SK-N-SH treated with all-trans-retinoic acid at 6 μM for 48 hours (cell line): ENCODE results near the gene CYGB.

Experiments
- ATAC-seq: fragments of 200-7000 bp; cut with Tn5 transposase; 3 replicates; pipeline ENCODE4 v1.9.1; 2020; ENCODE audit warnings: mild to moderate bottlenecking, moderate library complexity
- ARNTL ChIP-seq: fragments of 450-650 bp; formaldehyde crosslinking; IDR thresholded peaks from 2 replicates; pipeline ENCODE4 v1.5.0; 2020; ENCODE audit warnings: low read depth, mild to moderate bottlenecking, moderate library complexity, borderline replicate concordance
- BACH2 ChIP-seq: fragments of 250-450 bp; sonication (Bioruptor Pico); IDR thresholded peaks from 2 replicates; pipeline ENCODE4 v1.9.0; 2021; ENCODE audit warnings: mild to moderate bottlenecking, borderline replicate concordance
- ESRRG ChIP-seq: fragments of 250-450 bp; sonication (Bioruptor Pico); IDR thresholded peaks from 2 replicates; pipeline ENCODE4 v1.6.1; 2021; ENCODE audit warnings: mild to moderate bottlenecking
- GLIS3 ChIP-seq: fragments of 250-450 bp; sonication (Bioruptor Pico); IDR thresholded peaks from 2 replicates; pipeline ENCODE4 v1.5.0; 2020; ENCODE audit warnings: mild to moderate bottlenecking, moderate library complexity
- ISL1 ChIP-seq: fragments of 250-450 bp; sonication (Bioruptor Pico); IDR thresholded peaks from 2 replicates; pipeline ENCODE4 v2.1.2; 2022; ENCODE audit warnings: mild to moderate bottlenecking, moderate library complexity
- OSR1 ChIP-seq: fragments of 250-450 bp; sonication (Bioruptor Pico); IDR thresholded peaks from 2 replicates; pipeline ENCODE4 v1.8.0; 2022; ENCODE audit warnings: moderate library complexity, mild to moderate bottlenecking, inconsistent platforms
- RARB ChIP-seq: fragments of 250-450 bp; sonication (Bioruptor Pico); IDR thresholded peaks from 2 replicates; pipeline ENCODE4 v1.8.0; 2021; ENCODE audit warnings: mild to moderate bottlenecking, moderate library complexity
- TCF4 ChIP-seq: fragments of 250-450 bp; sonication (Bioruptor Pico); IDR thresholded peaks from 2 replicates; pipeline ENCODE4 v1.8.0; 2021; ENCODE audit warnings: mild to moderate bottlenecking, moderate library complexity, borderline replicate concordance
- TSHZ2 ChIP-seq: fragments of 250-450 bp; sonication (Bioruptor Pico); IDR thresholded peaks from 2 replicates; pipeline ENCODE4 v1.5.0; 2020; ENCODE audit warnings: mild to moderate bottlenecking, moderate library complexity
- ZC3H10 ChIP-seq: fragments of 250-450 bp; sonication (Bioruptor Pico); IDR thresholded peaks from 2 replicates; pipeline ENCODE4 v1.5.1; 2021; ENCODE audit warnings: mild to moderate bottlenecking, moderate library complexity
- ZFP3 ChIP-seq: fragments of 250-450 bp; sonication (Bioruptor Pico); IDR thresholded peaks from 2 replicates; pipeline ENCODE4 v1.5.0; 2020; ENCODE audit warnings: mild to moderate bottlenecking, moderate library complexity
- ZFP30 ChIP-seq: fragments of 450-650 bp; formaldehyde crosslinking; IDR thresholded peaks from 2 replicates; pipeline ENCODE4 v1.5.0; 2022; ENCODE audit warnings: mild to moderate bottlenecking, moderate library complexity
- ZNF565 ChIP-seq: fragments of 450-650 bp; formaldehyde crosslinking; conservative IDR thresholded peaks from 2 replicates; pipeline ENCODE4 v1.5.0; 2020; ENCODE audit warnings: low read depth, mild to moderate bottlenecking, moderate library complexity
- ZNF70 ChIP-seq: fragments of 450-650 bp; formaldehyde crosslinking; IDR thresholded peaks from 2 replicates; pipeline ENCODE4 v1.5.0; 2020; ENCODE audit warnings: mild to moderate bottlenecking, moderate library complexity
- TF ChIP-seq, protein P1 (sequence below): fragments of 250-450 bp; sonication (Bioruptor Pico); IDR thresholded peaks from 2 replicates; pipeline ENCODE4 v1.8.0; 2021; ENCODE audit warnings: low read depth, mild to moderate bottlenecking, moderate library complexity, borderline replicate concordance
- TF ChIP-seq, protein P2 (sequence below): fragments of 250-450 bp; sonication (Bioruptor Pico); IDR thresholded peaks from 2 replicates; pipeline ENCODE4 v1.5.1; 2020; ENCODE audit warnings: low read depth, mild to moderate bottlenecking, moderate library complexity
- TF ChIP-seq, protein P3 (sequence below): fragments of 250-450 bp; sonication (Bioruptor Pico); IDR thresholded peaks from 2 replicates; pipeline ENCODE4 v1.8.0; 2020; ENCODE audit warnings: mild to moderate bottlenecking, moderate library complexity, borderline replicate concordance

The CYGB gene

DNA sequence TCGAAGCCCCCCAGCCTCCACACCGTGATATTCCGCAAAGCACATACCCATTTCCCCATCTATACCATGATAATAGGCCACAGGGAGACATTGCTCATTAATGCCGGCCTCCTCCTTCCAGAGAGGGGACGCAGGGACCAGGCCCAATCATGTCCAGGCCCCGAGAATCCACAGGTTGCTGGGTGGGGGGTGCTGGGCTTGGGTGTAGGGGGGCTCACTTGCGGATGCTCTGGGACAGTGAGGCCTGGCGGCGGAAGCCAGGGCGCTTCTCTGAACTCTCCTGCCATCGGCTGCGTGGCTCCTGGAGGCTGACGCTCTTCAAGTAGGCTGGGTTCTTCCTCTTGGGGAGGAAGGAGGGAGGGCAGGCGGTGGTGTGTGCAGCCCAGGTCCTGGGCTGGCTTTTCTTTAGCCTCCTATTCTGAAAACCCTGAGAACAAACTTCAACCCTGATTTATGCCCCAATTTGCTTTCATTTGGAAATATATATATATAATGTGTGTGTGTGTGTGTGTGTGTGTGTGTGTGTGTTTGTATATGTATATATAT is 57.9 kb downstream of the CYGB start (continued):
- no peak for TF ChIP-seq ESRRG (CRISPR knock-in tag)
- no peak for TF ChIP-seq OSR1 (CRISPR knock-in tag)
- no peak for TF ChIP-seq ZC3H10 (CRISPR knock-in tag)

- no peak for ATAC-seq
- TF ChIP-seq ISL1 (CRISPR knock-in tag) (no peak), TSHZ2 (CRISPR knock-in tag) (no peak), TCF4 (CRISPR knock-in tag) (no peak)
- TF ChIP-seq, protein P1, sequence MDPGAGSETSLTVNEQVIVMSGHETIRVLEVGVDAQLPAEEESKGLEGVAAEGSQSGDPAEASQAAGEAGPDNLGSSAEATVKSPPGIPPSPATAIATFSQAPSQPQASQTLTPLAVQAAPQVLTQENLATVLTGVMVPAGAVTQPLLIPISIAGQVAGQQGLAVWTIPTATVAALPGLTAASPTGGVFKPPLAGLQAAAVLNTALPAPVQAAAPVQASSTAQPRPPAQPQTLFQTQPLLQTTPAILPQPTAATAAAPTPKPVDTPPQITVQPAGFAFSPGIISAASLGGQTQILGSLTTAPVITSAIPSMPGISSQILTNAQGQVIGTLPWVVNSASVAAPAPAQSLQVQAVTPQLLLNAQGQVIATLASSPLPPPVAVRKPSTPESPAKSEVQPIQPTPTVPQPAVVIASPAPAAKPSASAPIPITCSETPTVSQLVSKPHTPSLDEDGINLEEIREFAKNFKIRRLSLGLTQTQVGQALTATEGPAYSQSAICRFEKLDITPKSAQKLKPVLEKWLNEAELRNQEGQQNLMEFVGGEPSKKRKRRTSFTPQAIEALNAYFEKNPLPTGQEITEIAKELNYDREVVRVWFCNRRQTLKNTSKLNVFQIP (CRISPR knock-in tag), result no peak
- TF ChIP-seq, all 23 proteins: peak for 0
Observed at GRCh38 chr17:76478730-76479514, 58.6 kb downstream of the CYGB start.

DNA sequence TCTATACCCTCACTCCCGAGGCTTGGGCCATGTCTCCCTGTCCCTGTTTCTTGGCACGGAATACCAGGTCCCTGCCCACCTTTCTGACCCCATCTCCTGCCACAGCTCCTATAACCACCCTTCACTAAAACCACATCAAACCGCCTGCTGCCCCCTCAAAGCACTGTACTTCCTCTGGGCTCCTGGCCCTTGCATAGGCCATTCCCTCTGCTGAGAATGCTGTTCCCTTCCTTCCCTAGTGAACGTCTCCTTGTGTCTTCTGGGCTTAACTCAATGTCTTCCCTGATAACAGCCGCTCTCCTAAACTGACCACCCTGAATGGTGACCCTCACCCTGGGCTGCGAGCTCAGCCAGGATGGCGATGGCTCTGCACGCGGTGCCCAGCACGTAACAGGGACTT is 59.4 kb downstream of the CYGB start:
- no peak for ATAC-seq
- TF ChIP-seq ZNF70 (no peak), TSHZ2 (CRISPR knock-in tag) (no peak), ESRRG (CRISPR knock-in tag) (no peak), ZC3H10 (CRISPR knock-in tag) (no peak), ARNTL (CRISPR knock-in tag) (no peak), ZFP30 (CRISPR knock-in tag) (no peak), ISL1 (CRISPR knock-in tag) (no peak), GLIS3 (CRISPR knock-in tag) (no peak), BACH2 (CRISPR knock-in tag) (no peak), ZFP3 (CRISPR knock-in tag) (no peak), ZNF565 (CRISPR knock-in tag) (no peak), RARB (CRISPR knock-in tag) (no peak)
- TF ChIP-seq, protein P2, sequence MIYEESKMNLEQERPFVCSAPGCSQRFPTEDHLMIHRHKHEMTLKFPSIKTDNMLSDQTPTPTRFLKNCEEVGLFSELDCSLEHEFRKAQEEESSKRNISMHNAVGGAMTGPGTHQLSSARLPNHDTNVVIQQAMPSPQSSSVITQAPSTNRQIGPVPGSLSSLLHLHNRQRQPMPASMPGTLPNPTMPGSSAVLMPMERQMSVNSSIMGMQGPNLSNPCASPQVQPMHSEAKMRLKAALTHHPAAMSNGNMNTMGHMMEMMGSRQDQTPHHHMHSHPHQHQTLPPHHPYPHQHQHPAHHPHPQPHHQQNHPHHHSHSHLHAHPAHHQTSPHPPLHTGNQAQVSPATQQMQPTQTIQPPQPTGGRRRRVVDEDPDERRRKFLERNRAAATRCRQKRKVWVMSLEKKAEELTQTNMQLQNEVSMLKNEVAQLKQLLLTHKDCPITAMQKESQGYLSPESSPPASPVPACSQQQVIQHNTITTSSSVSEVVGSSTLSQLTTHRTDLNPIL (CRISPR knock-in tag), result no peak
- TF ChIP-seq, protein P1 (CRISPR knock-in tag), result no peak
- TF ChIP-seq, protein P3, sequence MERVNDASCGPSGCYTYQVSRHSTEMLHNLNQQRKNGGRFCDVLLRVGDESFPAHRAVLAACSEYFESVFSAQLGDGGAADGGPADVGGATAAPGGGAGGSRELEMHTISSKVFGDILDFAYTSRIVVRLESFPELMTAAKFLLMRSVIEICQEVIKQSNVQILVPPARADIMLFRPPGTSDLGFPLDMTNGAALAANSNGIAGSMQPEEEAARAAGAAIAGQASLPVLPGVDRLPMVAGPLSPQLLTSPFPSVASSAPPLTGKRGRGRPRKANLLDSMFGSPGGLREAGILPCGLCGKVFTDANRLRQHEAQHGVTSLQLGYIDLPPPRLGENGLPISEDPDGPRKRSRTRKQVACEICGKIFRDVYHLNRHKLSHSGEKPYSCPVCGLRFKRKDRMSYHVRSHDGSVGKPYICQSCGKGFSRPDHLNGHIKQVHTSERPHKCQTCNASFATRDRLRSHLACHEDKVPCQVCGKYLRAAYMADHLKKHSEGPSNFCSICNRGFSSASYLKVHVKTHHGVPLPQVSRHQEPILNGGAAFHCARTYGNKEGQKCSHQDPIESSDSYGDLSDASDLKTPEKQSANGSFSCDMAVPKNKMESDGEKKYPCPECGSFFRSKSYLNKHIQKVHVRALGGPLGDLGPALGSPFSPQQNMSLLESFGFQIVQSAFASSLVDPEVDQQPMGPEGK (CRISPR knock-in tag), result no peak
